ENCODE results near the gene MRPL24. TPM values are rescaled to one million over a fixed set of nuclear protein-coding genes. Genes with fewer than 3 reads are reported as not detected.

Gene MRPL24
- total and polyA plus RNA-seq, 2 of the 13 experiments (the other 11 are each of a cell fraction or from before 2014, with no cell fraction given) = 38.1 to 42.9 TPM

GRCh38 chr1:156767101-156767878 is 26.4 kb upstream of the MRPL24 start, which contains the start of gene PRCC (continued):
- no peak for TF ChIP-seq THAP8 (CRISPR knock-in tag; IDR thresholded peaks at IDR 0.05; ENCODE audit: borderline replicate concordance)
- peak; percentile 63 for TF ChIP-seq POGK (CRISPR knock-in tag; conservative IDR thresholded peaks at IDR 0.05)
- peak; percentile 53; the same call in 1 of the 2 replicates for TF ChIP-seq ZNF598 (CRISPR knock-in tag; IDR thresholded peaks at IDR 0.05; ENCODE audit: borderline replicate concordance)
- TF ChIP-seq HNF1A (IDR thresholded peaks at IDR 0.05; ENCODE audit: low read depth) = 0 out of 2 replicates have a peak, but pooled peaks have one; percentile 25
- no peak for TF ChIP-seq HNF1A (CRISPR knock-in tag; IDR thresholded peaks at IDR 0.05; ENCODE audit: borderline replicate concordance)
- TF ChIP-seq TEAD3 (CRISPR knock-in tag; optimal IDR thresholded peaks at IDR 0.05; ENCODE audit: borderline replicate concordance) = no peak
- TF ChIP-seq FOXO4 (CRISPR knock-in tag; conservative IDR thresholded peaks at IDR 0.05) = no peak
- no peak for TF ChIP-seq TERF1 (CRISPR knock-in tag; IDR thresholded peaks at IDR 0.05)
- TF ChIP-seq ZNF382 (CRISPR knock-in tag; IDR thresholded peaks at IDR 0.05; ENCODE audit: borderline replicate concordance) = no peak
- TF ChIP-seq ZFP36L1 (CRISPR knock-in tag; IDR thresholded peaks at IDR 0.05) = no peak
- TF ChIP-seq NFE2L1 (CRISPR knock-in tag; IDR thresholded peaks at IDR 0.05; ENCODE audit: borderline replicate concordance) = no peak
- TF ChIP-seq MBNL3 (CRISPR knock-in tag; conservative IDR thresholded peaks at IDR 0.05) = no peak
- TF ChIP-seq ZNF788 (CRISPR knock-in tag; IDR thresholded peaks at IDR 0.05; ENCODE audit: borderline replicate concordance) = peak; percentile 55; the same call in 1 of the 2 replicates
- no peak for TF ChIP-seq ZNF83 (CRISPR knock-in tag; IDR thresholded peaks at IDR 0.05; ENCODE audit: borderline replicate concordance)
- TF ChIP-seq ZNF530 (CRISPR knock-in tag; IDR thresholded peaks at IDR 0.05; ENCODE audit: low read depth) = no peak
- TF ChIP-seq TFDP1 (CRISPR knock-in tag; IDR thresholded peaks at IDR 0.05; ENCODE audit: borderline replicate concordance) = peak; percentile 71; the same call in 1 of the 2 replicates

Data from HepG2 (cell line).